OCI-LY3 (cell line): ENCODE measurements around the gene IMMP2L.

Source experiments
- H2AFZ ChIP-seq: fragments of 200-600, 300-600 bp; shearing (Covaris generic); 2 replicates; pipeline ENCODE4 v1.6.0; 2014; ENCODE audit warnings: antibody characterized with exemption, low read depth, low read length
- H3K27ac ChIP-seq: fragments of 200-600, 300-600 bp; sonication (generic); 2 replicates; pipeline ENCODE4 v1.5.1; 2014; ENCODE audit warnings: mild to moderate bottlenecking, low read length, moderate library complexity, mixed read lengths
- H3K27me3 ChIP-seq: fragments of 200-600, 300-600 bp; sonication (generic); 2 replicates; pipeline ENCODE4 v1.6.1; 2014; ENCODE audit warnings: low read depth, low read length, mixed read lengths
- H3K36me3 ChIP-seq: fragments of 200-600, 300-600 bp; sonication (generic); replicated peaks from 2 replicates; pipeline ENCODE3; 2014; ENCODE audit warnings: low read depth, low read length, mixed read lengths
- H3K4me1 ChIP-seq: fragments of 300-600, 200-600 bp; sonication (generic); 2 replicates; pipeline ENCODE4 v1.6.1; 2014; ENCODE audit warnings: low read length, mixed read lengths
- H3K4me2 ChIP-seq: fragments of 200-600, 300-600 bp; sonication (generic); 2 replicates; pipeline ENCODE4 v1.6.1; 2014; ENCODE audit warnings: low read length, mixed read lengths
- H3K4me3 ChIP-seq: fragments of 300-600, 200-600 bp; sonication (generic); 2 replicates; pipeline ENCODE4 v1.5.1; 2014; ENCODE audit warnings: antibody characterized with exemption, mild to moderate bottlenecking, low read length, moderate library complexity
- H3K79me2 ChIP-seq: fragments of 300-600, 200-600 bp; shearing (Covaris generic); 2 replicates; pipeline ENCODE4 v1.6.1; 2014; ENCODE audit warnings: mild to moderate bottlenecking, low read length, mixed read lengths
- H3K9ac ChIP-seq: fragments of 300-600, 200-600 bp; shearing (Covaris generic); 2 replicates; pipeline ENCODE4 v1.6.0; 2014; ENCODE audit warnings: mild to moderate bottlenecking, low read length, moderate library complexity
- H3K9me3 ChIP-seq: fragments of 200-600, 300-600 bp; shearing (Covaris generic); 2 replicates; pipeline ENCODE4 v1.6.1; 2014; ENCODE audit warnings: low read length, mixed read lengths; ENCODE audit not compliant: insufficient read depth
- H4K20me1 ChIP-seq: fragments of 200-600, 300-600 bp; sonication (generic); 2 replicates; pipeline ENCODE4 v1.6.1; 2016; ENCODE audit warnings: low read length, mixed read lengths; ENCODE audit not compliant: insufficient read depth
- CTCF ChIP-seq: fragments of 200-600, 300-600 bp; sonication (generic); IDR thresholded peaks from 2 replicates; pipeline ENCODE4 v1.5.1; 2014; ENCODE audit warnings: antibody characterized with exemption, low read length, low read depth
- EZH2phosphoT487 ChIP-seq: fragments of 200-600 bp; shearing (Covaris generic); IDR thresholded peaks from 2 replicates; pipeline ENCODE4 v1.6.1; 2018; ENCODE audit warnings: antibody characterized with exemption, mixed run types, low read depth

IMMP2L gene

GRCh38 chr7:111301891-111302290 is 260.4 kb downstream of the IMMP2L start:
- no peak overlapping the region for H3K27ac ChIP-seq
- no peak overlapping the region for H2AFZ ChIP-seq
- H3K4me2 ChIP-seq, result no peak overlapping the region
- TF ChIP-seq EZH2phosphoT487 (no peak), CTCF (no peak)
- H3K9ac ChIP-seq, result no peak overlapping the region
- H4K20me1 ChIP-seq, result no peaks in the 10 kb centered on the region
- H3K9me3 ChIP-seq, result no peaks in the 10 kb centered on the region
- H3K36me3 ChIP-seq, result no peaks in the 10 kb centered on the region
- H3K79me2 ChIP-seq, result no peaks in the 10 kb centered on the region
- peaks cover 12% of the 10 kb centered on the region for H3K4me1 ChIP-seq
- H3K4me3 ChIP-seq, result no peak overlapping the region
- no peaks in the 10 kb centered on the region for H3K27me3 ChIP-seq

DNA sequence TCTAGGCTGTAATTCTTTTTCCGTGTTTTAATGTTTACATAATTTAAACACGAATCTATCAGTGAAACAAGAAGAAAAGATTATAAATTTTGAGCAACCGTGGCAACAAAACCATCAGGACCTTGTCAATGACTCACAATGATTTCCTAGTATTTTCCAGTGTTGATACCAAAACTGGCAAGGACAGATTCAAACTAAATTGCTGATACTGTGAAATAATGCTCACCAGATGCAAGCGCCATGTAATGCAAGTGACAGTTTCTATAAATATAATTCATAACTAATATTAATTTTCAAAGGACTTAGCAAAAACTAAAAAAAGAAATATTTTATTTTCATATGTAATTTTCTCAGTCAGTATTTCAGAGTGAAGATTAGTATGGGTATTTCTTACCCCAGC is 267.8 kb downstream of the IMMP2L start:
- H3K9ac ChIP-seq, result no peak overlapping the region
- no peak overlapping the region for H3K4me2 ChIP-seq
- H3K36me3 ChIP-seq, result no peaks in the 10 kb centered on the region
- H3K27ac ChIP-seq, result no peak overlapping the region
- no peaks in the 10 kb centered on the region for H4K20me1 ChIP-seq
- H3K9me3 ChIP-seq, result no peaks in the 10 kb centered on the region
- H3K4me3 ChIP-seq, result no peak overlapping the region
- H3K4me1 ChIP-seq, result peaks cover 7% of the 10 kb centered on the region
- no peaks in the 10 kb centered on the region for H3K79me2 ChIP-seq
- no peaks in the 10 kb centered on the region for H3K27me3 ChIP-seq
- H2AFZ ChIP-seq, result no peak overlapping the region
- TF ChIP-seq CTCF (no peak), EZH2phosphoT487 (no peak)

DNA sequence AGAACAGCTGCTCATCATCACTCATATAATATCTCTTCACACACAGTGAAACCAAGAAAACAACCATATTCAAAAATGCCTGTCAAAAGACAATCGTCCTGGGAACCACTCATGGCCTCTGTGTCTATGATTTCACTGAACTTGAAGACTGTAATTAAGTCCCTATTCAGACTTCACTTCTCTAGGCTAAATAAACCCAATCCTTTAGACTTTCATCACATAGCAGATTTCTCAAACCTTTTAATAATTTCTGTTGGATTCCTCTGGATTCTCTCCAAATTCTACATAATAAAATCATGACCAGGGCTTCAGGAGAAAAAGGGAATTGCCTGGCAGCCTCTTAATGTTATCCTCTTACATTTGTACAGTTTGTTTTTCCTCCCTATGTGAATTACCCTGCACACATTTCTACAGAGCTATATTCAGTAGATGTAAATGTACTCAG is 270.2 kb downstream of the IMMP2L start:
- H3K27me3 ChIP-seq, result no peaks in the 10 kb centered on the region
- H3K4me2 ChIP-seq, result no peak overlapping the region
- H3K36me3 ChIP-seq, result no peaks in the 10 kb centered on the region
- H3K4me1 ChIP-seq, result no peaks in the 10 kb centered on the region
- no peak overlapping the region for H3K27ac ChIP-seq
- no peaks in the 10 kb centered on the region for H3K9me3 ChIP-seq
- H3K79me2 ChIP-seq, result no peaks in the 10 kb centered on the region
- H2AFZ ChIP-seq, result no peak overlapping the region
- H4K20me1 ChIP-seq, result no peaks in the 10 kb centered on the region
- no peak overlapping the region for H3K9ac ChIP-seq
- TF ChIP-seq CTCF (no peak), EZH2phosphoT487 (no peak)
- H3K4me3 ChIP-seq, result no peak overlapping the region

- no peak overlapping the region for H2AFZ ChIP-seq
- no peak overlapping the region for H3K4me3 ChIP-seq
- no peak overlapping the region for H3K27ac ChIP-seq
- no peaks in the 10 kb centered on the region for H3K79me2 ChIP-seq
- no peak overlapping the region for H3K9ac ChIP-seq
- TF ChIP-seq EZH2phosphoT487 (no peak), CTCF (no peak)
- no peaks in the 10 kb centered on the region for H4K20me1 ChIP-seq
- H3K36me3 ChIP-seq, result no peaks in the 10 kb centered on the region
- no peaks in the 10 kb centered on the region for H3K27me3 ChIP-seq
- H3K9me3 ChIP-seq, result no peaks in the 10 kb centered on the region
- no peaks in the 10 kb centered on the region for H3K4me1 ChIP-seq
- no peak overlapping the region for H3K4me2 ChIP-seq
Observed at GRCh38 chr7:111290982-111291381, 271.3 kb downstream of the IMMP2L start.
